C4-2B (cell line): ENCODE results near the gene SELPLG.

Experiments used
- CTCF ChIP-seq: fragments of 450-650 bp; conservative IDR thresholded peaks from 2 replicates; pipeline ENCODE4 v1.5.1; 2017; ENCODE audit warnings: mild to moderate bottlenecking
- ZFX ChIP-seq: fragments of 450-650 bp; IDR thresholded peaks from 2 replicates; pipeline ENCODE4 v1.6.1; 2017

DNA sequence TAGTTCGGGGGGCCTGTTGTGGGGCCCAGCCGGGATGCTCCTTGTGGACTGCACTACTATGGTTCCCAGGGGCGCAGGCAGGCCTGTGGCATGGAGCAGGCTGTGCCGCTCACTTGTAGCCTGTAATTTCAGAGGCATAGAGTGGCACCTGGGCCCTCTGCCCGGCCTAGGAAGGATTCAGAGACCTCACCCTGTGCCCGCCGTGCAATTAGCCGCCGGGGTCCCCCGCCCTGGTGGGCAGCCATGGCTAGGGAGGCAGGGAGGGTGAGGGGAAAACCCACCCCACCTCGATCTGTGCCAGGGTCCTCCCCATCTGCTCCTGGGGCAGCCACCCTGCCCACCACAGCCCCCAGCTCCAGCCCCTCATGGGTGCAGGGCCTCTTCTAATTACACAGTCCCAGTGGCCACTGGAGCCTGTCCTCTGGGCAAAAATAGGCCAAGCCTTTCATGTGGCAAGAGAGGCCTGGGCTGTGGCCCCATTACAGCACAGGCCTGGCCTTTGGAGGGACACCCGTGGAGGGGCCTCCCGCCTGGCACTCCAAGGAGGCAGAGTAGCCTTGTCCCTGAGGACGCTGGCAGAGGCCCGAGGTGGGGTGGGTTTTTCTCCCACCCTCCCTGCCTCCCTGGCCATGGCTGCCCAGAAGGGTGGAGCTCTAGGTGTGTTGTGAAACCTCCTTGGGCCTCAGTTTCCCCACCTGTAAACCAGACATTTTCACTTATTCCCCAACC is 30.6 kb downstream of the SELPLG start:
- TF ChIP-seq CTCF (no peak), ZFX (no peak)
